H9 (cell line): ENCODE measurements around the gene C16orf92. TPM values are rescaled to one million over a fixed set of nuclear protein-coding genes. Genes with fewer than 3 reads are reported as not detected.

ENCODE experiments used
- DNase-seq: peaks from one replicate; pipeline ENCODE4 v3.0.0-alpha.2; 2017
- H2AFZ ChIP-seq: one replicate; pipeline ENCODE4 v1.6.1; 2013; ENCODE audit warnings: mild to moderate bottlenecking, low read length, control low read depth, moderate library complexity
- H2AK5ac ChIP-seq: 2 replicates; pipeline ENCODE4 v1.6.1; 2013; ENCODE audit warnings: low read length, control low read depth, mixed read lengths; ENCODE audit not compliant: insufficient read length
- H2BK120ac ChIP-seq: one replicate; pipeline ENCODE4 v1.6.1; 2013; ENCODE audit warnings: low read depth, mild to moderate bottlenecking, low read length, control low read depth, inconsistent platforms; ENCODE audit not compliant: poor library complexity, severe bottlenecking
- H2BK12ac ChIP-seq: 2 replicates; pipeline ENCODE4 v1.6.1; 2013; ENCODE audit warnings: low read length, control low read depth, mixed read lengths, low read depth; ENCODE audit not compliant: insufficient read length
- H2BK15ac ChIP-seq: 2 replicates; pipeline ENCODE4 v1.6.1; 2013; ENCODE audit warnings: low read depth, low read length, control low read depth
- H2BK20ac ChIP-seq: one replicate; pipeline ENCODE4 v1.6.1; 2013; ENCODE audit warnings: low read depth, mild to moderate bottlenecking, low read length, control low read depth, inconsistent platforms; ENCODE audit not compliant: poor library complexity, severe bottlenecking
- H2BK5ac ChIP-seq: 2 replicates; pipeline ENCODE4 v1.6.1; 2013; ENCODE audit warnings: low read length, control low read depth, mixed read lengths; ENCODE audit not compliant: insufficient read length
- H3K14ac ChIP-seq: 2 replicates; pipeline ENCODE4 v1.6.1; 2013; ENCODE audit warnings: low read length, control low read depth; ENCODE audit not compliant: insufficient read depth
- H3K18ac ChIP-seq: 2 replicates; pipeline ENCODE4 v1.6.1; 2013; ENCODE audit warnings: low read depth, mild to moderate bottlenecking, mixed read lengths, low read length, control low read depth; ENCODE audit not compliant: insufficient read length
- H3K23ac ChIP-seq: 2 replicates; pipeline ENCODE4 v1.6.1; 2013; ENCODE audit warnings: low read length, control low read depth, mixed read lengths, low read depth; ENCODE audit not compliant: insufficient read length
- H3K23me2 ChIP-seq: 2 replicates; pipeline ENCODE4 v1.6.1; 2013; ENCODE audit warnings: low read depth, mild to moderate bottlenecking, mixed read lengths, low read length, control low read depth; ENCODE audit not compliant: insufficient read length, poor library complexity, severe bottlenecking
- H3K27ac ChIP-seq: 2 replicates; pipeline ENCODE4 v1.5.1; 2013; ENCODE audit warnings: low read length, control low read depth, mixed read lengths, low read depth; ENCODE audit not compliant: insufficient read length
- H3K27me3 ChIP-seq: 2 replicates; pipeline ENCODE4 v1.6.1; 2013; ENCODE audit warnings: low read length, control low read depth, inconsistent platforms; ENCODE audit not compliant: insufficient read depth
- H3K4ac ChIP-seq: 2 replicates; pipeline ENCODE4 v1.6.1; 2013; ENCODE audit warnings: low read depth, mild to moderate bottlenecking, control low read depth, inconsistent platforms, low read length, moderate library complexity
- H3K4me1 ChIP-seq: 2 replicates; pipeline ENCODE4 v1.6.1; 2013; ENCODE audit warnings: low read length, control low read depth, inconsistent platforms; ENCODE audit not compliant: insufficient read depth
- H3K4me2 ChIP-seq: 2 replicates; pipeline ENCODE4 v1.6.1; 2013; ENCODE audit warnings: low read length, control low read depth, mixed read lengths; ENCODE audit not compliant: insufficient read length, insufficient read depth
- H3K56ac ChIP-seq: 2 replicates; pipeline ENCODE4 v1.6.1; 2013; ENCODE audit warnings: low read depth, mild to moderate bottlenecking, mixed read lengths, low read length, control low read depth; ENCODE audit not compliant: insufficient read length
- H3K79me1 ChIP-seq: 2 replicates; pipeline ENCODE4 v1.6.1; 2013; ENCODE audit warnings: low read depth, mild to moderate bottlenecking, moderate library complexity, low read length, control low read depth, inconsistent platforms; ENCODE audit not compliant: insufficient read depth, poor library complexity, severe bottlenecking
- H3K79me2 ChIP-seq: 2 replicates; pipeline ENCODE4 v1.6.1; 2013; ENCODE audit warnings: low read length, control low read depth, inconsistent platforms; ENCODE audit not compliant: insufficient read depth
- H3K9ac ChIP-seq: 2 replicates; pipeline ENCODE4 v1.6.1; 2013; ENCODE audit warnings: low read length, control low read depth, mixed read lengths; ENCODE audit not compliant: insufficient read length; ENCODE audit errors: extremely low read depth
- H3K9me3 ChIP-seq: one replicate; pipeline ENCODE4 v1.6.1; 2013; ENCODE audit warnings: low read depth, low read length, inconsistent platforms; ENCODE audit not compliant: control insufficient read depth
- H3T11ph ChIP-seq: one replicate; pipeline ENCODE4 v1.6.1; 2013; ENCODE audit warnings: mild to moderate bottlenecking, low read length, control low read depth, inconsistent platforms
- H4K20me1 ChIP-seq: one replicate; pipeline ENCODE4 v1.6.1; 2013; ENCODE audit not compliant: control insufficient read depth, insufficient read length, insufficient read depth
- H4K5ac ChIP-seq: 2 replicates; pipeline ENCODE4 v1.6.1; 2013; ENCODE audit warnings: low read depth, mild to moderate bottlenecking, mixed read lengths, low read length, control low read depth; ENCODE audit not compliant: insufficient read length
- H4K8ac ChIP-seq: replicated peaks from 2 replicates; pipeline ENCODE4 v1.6.1; 2013; ENCODE audit warnings: low read length, control low read depth, mixed read lengths, low read depth; ENCODE audit not compliant: insufficient read length
- H4K91ac ChIP-seq: 2 replicates; pipeline ENCODE4 v1.6.1; 2013; ENCODE audit warnings: low read depth, mild to moderate bottlenecking, moderate library complexity, mixed read lengths, low read length, control low read depth; ENCODE audit not compliant: insufficient read length
- H3K27ac Mint-ChIP-seq, 3 experiments: 2 replicates in 2 of 3; 3 replicates in 1 of 3; pipeline ENCODE4 v1.8.0; 2020 to 2021; ENCODE audit warnings: mixed read lengths in 3 of 3, mild to moderate bottlenecking in 1 of 3, moderate library complexity in 1 of 3
- H3K27me3 Mint-ChIP-seq: 2 replicates; pipeline ENCODE4 v1.8.0; 2021; ENCODE audit warnings: low read depth, mild to moderate bottlenecking, moderate library complexity, mixed read lengths
- H3K36me3 Mint-ChIP-seq, 3 experiments: 2 replicates in 2 of 3; 3 replicates in 1 of 3; pipeline ENCODE4 v1.8.0; 2020 to 2021; ENCODE audit warnings: low read depth in 3 of 3, mixed read lengths in 3 of 3; ENCODE audit not compliant: insufficient read depth in 1 of 3
- H3K4me1 Mint-ChIP-seq, 2 experiments: 2 replicates each; pipeline ENCODE4 v1.8.0; 2020; ENCODE audit warnings: mixed read lengths in 2 of 2
- H3K4me3 Mint-ChIP-seq, 2 experiments: 2 replicates in 1 of 2; 3 replicates in 1 of 2; pipeline ENCODE4 v1.8.0; 2020 to 2021; ENCODE audit warnings: mild to moderate bottlenecking in 2 of 2, mixed read lengths in 2 of 2, moderate library complexity in 1 of 2
- H3K9me3 Mint-ChIP-seq, 2 experiments: 2 replicates in 1 of 2; 3 replicates in 1 of 2; pipeline ENCODE4 v1.8.0; 2020; ENCODE audit warnings: mild to moderate bottlenecking in 2 of 2, mixed read lengths in 2 of 2, moderate library complexity in 1 of 2
- WGBS: extraction: QIAGEN DNeasy Blood & Tissue Kit; methylation state at CpG from one replicate; pipeline ENCODE4 v1.1.7; 2013; ENCODE audit warnings: missing lambda C conversion rate, low lambda C conversion rate, mixed read lengths; ENCODE audit not compliant: insufficient read length; ENCODE audit errors: extremely low coverage; 5-methylcytosine and 5-hydroxymethylcytosine counted together
- total RNA-seq: library from RNA; stranded (reverse); gene quantifications from 2 replicates; pipeline ENCODE4 v1.2.1, GENCODE V29; 2021
- TF ChIP-seq, protein P1 (sequence below): fragments of 200-600 bp; sonication (generic); conservative IDR thresholded peaks from 3 replicates; pipeline ENCODE4 v1.8.0; 2021; ENCODE audit warnings: antibody characterized with exemption, mild to moderate bottlenecking

The C16orf92 gene
- total RNA-seq, 1 experiment from 2014 or later: not detected

DNA sequence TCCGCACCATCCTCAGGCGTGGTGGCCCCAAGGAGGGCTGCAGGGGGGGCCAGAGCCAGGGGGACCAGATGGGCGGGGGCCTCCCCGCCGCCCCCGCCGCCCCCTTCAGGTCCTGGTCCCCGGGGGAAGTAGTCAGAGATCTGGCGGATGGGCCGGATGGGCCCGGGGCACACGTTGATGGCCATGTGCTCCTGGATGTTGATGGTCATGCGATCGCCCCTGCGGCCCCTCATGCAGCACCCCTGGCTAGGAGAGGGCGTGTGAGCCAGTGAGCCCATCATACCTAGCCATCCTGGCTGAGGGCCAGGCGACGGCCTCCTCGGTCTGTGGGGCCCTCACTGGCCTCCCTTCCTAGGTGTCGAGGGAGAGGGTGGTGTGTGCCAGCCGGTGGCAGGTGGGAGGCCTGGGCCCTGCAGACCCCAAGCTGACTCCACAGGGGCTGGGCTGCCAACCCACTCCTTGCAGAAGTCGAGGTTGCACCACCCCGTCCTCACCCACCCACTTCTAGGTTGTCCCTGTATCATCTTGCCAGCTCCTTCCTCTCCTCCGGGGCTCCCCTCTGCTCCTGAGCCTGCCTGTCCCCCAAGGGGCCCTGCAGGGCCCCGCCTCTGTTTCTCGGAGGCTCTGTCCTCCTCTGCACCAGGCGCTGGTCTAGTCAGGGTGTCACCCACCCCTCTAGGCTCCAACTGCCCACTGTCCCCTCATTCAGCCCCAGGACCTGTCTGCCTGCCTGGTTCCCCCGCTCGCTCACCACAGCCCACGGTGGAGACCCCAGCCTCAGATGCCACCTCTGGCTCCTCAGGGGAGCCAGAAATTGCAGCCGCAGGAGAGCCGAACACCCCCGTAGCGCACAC, 12.8 kb upstream of the C16orf92 start:
- Histone ChIP-seq H3K9ac (no peak overlapping the region), H3K4me2 (peak overlapping the region; percentile 91)

More for the DNA sequence above, 12.8 kb upstream of the C16orf92 start:
- H4K8ac ChIP-seq: no peak overlapping the region
- H4K20me1 ChIP-seq: no peaks in the 10 kb centered on the region
- no peaks in the 10 kb centered on the region for H3K79me2 ChIP-seq
- H3K23me2 ChIP-seq: peaks cover 16% of the 10 kb centered on the region
- no peaks in the 10 kb centered on the region for H3K79me1 ChIP-seq
- TF ChIP-seq, protein P1, sequence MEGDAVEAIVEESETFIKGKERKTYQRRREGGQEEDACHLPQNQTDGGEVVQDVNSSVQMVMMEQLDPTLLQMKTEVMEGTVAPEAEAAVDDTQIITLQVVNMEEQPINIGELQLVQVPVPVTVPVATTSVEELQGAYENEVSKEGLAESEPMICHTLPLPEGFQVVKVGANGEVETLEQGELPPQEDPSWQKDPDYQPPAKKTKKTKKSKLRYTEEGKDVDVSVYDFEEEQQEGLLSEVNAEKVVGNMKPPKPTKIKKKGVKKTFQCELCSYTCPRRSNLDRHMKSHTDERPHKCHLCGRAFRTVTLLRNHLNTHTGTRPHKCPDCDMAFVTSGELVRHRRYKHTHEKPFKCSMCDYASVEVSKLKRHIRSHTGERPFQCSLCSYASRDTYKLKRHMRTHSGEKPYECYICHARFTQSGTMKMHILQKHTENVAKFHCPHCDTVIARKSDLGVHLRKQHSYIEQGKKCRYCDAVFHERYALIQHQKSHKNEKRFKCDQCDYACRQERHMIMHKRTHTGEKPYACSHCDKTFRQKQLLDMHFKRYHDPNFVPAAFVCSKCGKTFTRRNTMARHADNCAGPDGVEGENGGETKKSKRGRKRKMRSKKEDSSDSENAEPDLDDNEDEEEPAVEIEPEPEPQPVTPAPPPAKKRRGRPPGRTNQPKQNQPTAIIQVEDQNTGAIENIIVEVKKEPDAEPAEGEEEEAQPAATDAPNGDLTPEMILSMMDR: no peak
- no peak overlapping the region for H2BK15ac ChIP-seq
- H3K9me3 ChIP-seq: no peaks in the 10 kb centered on the region
- H4K5ac ChIP-seq: no peak overlapping the region
- peaks cover 0 to 9% (median 5%) of the 10 kb centered on the region in 3 experiments; a peak in 6 of 7 replicates for H3K36me3 Mint-ChIP-seq
- H2AFZ ChIP-seq: no peak overlapping the region
- H3K4me1 ChIP-seq: no peaks in the 10 kb centered on the region; the same call in 1 of the 2 replicates
- DNase-seq: no peak
- no peak overlapping the region for H3K56ac ChIP-seq
- peak overlapping the region; percentile 2 for H3K18ac ChIP-seq
- peaks cover 38% of the 10 kb centered on the region for H3K27me3 Mint-ChIP-seq
- H3K4me3 Mint-ChIP-seq: peak overlapping the region; percentile 69 to 88
- H2BK20ac ChIP-seq: no peak overlapping the region
- H3K9me3 Mint-ChIP-seq: no peaks in the 10 kb centered on the region
- H3K27ac ChIP-seq: no peak overlapping the region
- no peak overlapping the region for H3K4ac ChIP-seq
- WGBS: no CpG with 5 or more reads among the region's 34 CpGs
- H3K27me3 ChIP-seq: no peaks in the 10 kb centered on the region
- no peak overlapping the region for H4K91ac ChIP-seq
- H2BK5ac ChIP-seq: no peak overlapping the region
- H3K23ac ChIP-seq: no peak overlapping the region
- no peak overlapping the region for H3K27ac Mint-ChIP-seq
- no peak overlapping the region for H2AK5ac ChIP-seq
- no peak overlapping the region for H2BK120ac ChIP-seq
- no peak overlapping the region for H3K14ac ChIP-seq
- H3T11ph ChIP-seq: no peak overlapping the region
- H2BK12ac ChIP-seq: no peak overlapping the region
- H3K4me1 Mint-ChIP-seq: peaks cover 9 to 22% of the 10 kb centered on the region in 2 experiments
